Heart right ventricle (tissue), 16 donors: Measurements from ENCODE around the gene MVP. TPM values are rescaled to one million over a fixed set of nuclear protein-coding genes. Genes with fewer than 3 reads are reported as not detected.
A peak's percentile ranks its signal among the peaks of the same experiment; 100 is the strongest.

Source experiments
- ATAC-seq, 8 donors: fragments of 200-7000 bp; cut with Tn5 transposase; one replicate each; pipeline ENCODE4 v1.9.1; 2020; ENCODE audit warnings: mild to moderate bottlenecking in 8 of 8, moderate library complexity in 8 of 8, moderate number of reproducible peaks in 1 of 8
- DNase-seq, 2 donors: peaks; one replicate each; pipeline ENCODE4 v3.0.0-alpha.2; 2020
- H3K27ac ChIP-seq, 10 donors: fragments of 200-600 bp; sonication (generic) in 2 of 10; one replicate each; pipeline versions ENCODE4 v1.5.0 to v1.8.0; 2020 to 2022; ENCODE audit warnings: mild to moderate bottlenecking in 3 of 10
- H3K27me3 ChIP-seq, 7 donors: fragments of 200-600 bp; one replicate each; pipeline ENCODE4 v1.8.0; 2021 to 2022; ENCODE audit warnings: mild to moderate bottlenecking in 2 of 7
- H3K36me3 ChIP-seq, 9 donors: fragments of 200-600 bp; sonication (generic) in 1 of 9; one replicate each; pipeline versions ENCODE4 v1.5.0 to v1.8.0; 2020 to 2022; ENCODE audit warnings: mild to moderate bottlenecking in 2 of 9
- H3K4me1 ChIP-seq, 9 donors: fragments of 200-600 bp; sonication (generic) in 1 of 9; one replicate each; pipeline versions ENCODE4 v1.5.0 to v1.8.0; 2020 to 2022; ENCODE audit warnings: mild to moderate bottlenecking in 4 of 9
- H3K4me3 ChIP-seq, 10 donors: fragments of 200-600 bp; sonication (generic) in 2 of 10; one replicate each; pipeline versions ENCODE4 v1.5.0 to v1.8.0; 2020 to 2022; ENCODE audit warnings: mild to moderate bottlenecking in 7 of 10, moderate library complexity in 2 of 10
- H3K9me3 ChIP-seq, 11 donors: fragments of 200-600 bp in 10 of 11; sonication (generic) in 2 of 11; one replicate each; pipeline versions ENCODE4 v1.5.0 to v1.8.0; 2013 to 2022; ENCODE audit warnings: mild to moderate bottlenecking in 2 of 11, control low read depth in 1 of 11, moderate library complexity in 1 of 11
- WGBS, 2 donors: extraction: QIAGEN DNeasy Blood & Tissue Kit; methylation state at CpG; one replicate each; pipeline ENCODE4 v1.1.7; 2013; ENCODE audit warnings: inconsistent platforms in 1 of 2; 5-methylcytosine and 5-hydroxymethylcytosine counted together
- intact Hi-C, 10 donors: fragments of 100-400 bp; cut with DNase I; formaldehyde crosslinking; loops; one replicate each; pipeline versions ENCODE4 v1.11.1 to v1.14.2; 2022
- polyA plus RNA-seq, 2 donors: library from polyadenylated mRNA; stranded (reverse); fragments of 200-250 nt; gene quantifications; one replicate each; pipeline ENCODE4 v1.2.3, GENCODE V29; 2013
- total RNA-seq, 10 donors: library from RNA; stranded (reverse); fragmentation: NEBNext Ultra II Directional in 3 of 10; extraction: Animal tissue kit (Norgen Biotek cat#: 25700) in 3 of 10; gene quantifications; one replicate each; pipeline versions ENCODE4 v1.2.1 to v1.2.4, GENCODE V29; 2021 to 2023
- TF ChIP-seq, protein P1 (sequence below), 9 donors: fragments of 200-600 bp; sonication (generic) in 2 of 9; IDR thresholded peaks; one replicate each; pipeline versions ENCODE4 v1.5.0 to v1.8.0; 2021 to 2022; ENCODE audit warnings: antibody characterized with exemption in 9 of 9, mild to moderate bottlenecking in 5 of 9, moderate library complexity in 1 of 9
- donor health status: Arrhythmogenic right ventricular cardiomyopathy.
- donor health status: ischemic (EF 13 %, LVEDD 7.1; RV severe dilation, severe dysfunction).
- donor health status: healthy with polysubstance abuse.
- donor health status: DM: no; HTN: yes; CAD: no.
- donor health status: DM: no; HTN: no; CAD: no.
- donor health status: ischemic (EF 25% LVEDD 6.9; RV normal size, moderate dysfunction).
- donor health status: ischemic (EF 25% LVEDD 5.7; RV mildly dilated, moderate dysfunction).
- donor health status: healthy.
- donor health status: DM: yes; HTN: yes; CAD: no.
- donor health status: Ischemic cardiomyopathy.
- donor health status: ischemic (EF 35%, LVEDD 5.7; RV mildly dilated, moderate dysfunction).
- donor health status: nonischemic (EF 11% LVEDD 7.7; RV severe dilation, severe dysfunction).
- donor health status: DM: yes; HTN: yes; CAD: no.
- donor health status: PGD.
- donor health status: ischemic (EF 29% LVEDD 5.4; RV normal size, mild dysfunction).
- donor health status: nonischemic (EF 23%, LVEDD 6.1; RV moderate dilation, normal function).

MVP gene
- total and polyA plus RNA-seq, 12 donors, result 24.5 to 122 (median 42.7) TPM

DNA sequence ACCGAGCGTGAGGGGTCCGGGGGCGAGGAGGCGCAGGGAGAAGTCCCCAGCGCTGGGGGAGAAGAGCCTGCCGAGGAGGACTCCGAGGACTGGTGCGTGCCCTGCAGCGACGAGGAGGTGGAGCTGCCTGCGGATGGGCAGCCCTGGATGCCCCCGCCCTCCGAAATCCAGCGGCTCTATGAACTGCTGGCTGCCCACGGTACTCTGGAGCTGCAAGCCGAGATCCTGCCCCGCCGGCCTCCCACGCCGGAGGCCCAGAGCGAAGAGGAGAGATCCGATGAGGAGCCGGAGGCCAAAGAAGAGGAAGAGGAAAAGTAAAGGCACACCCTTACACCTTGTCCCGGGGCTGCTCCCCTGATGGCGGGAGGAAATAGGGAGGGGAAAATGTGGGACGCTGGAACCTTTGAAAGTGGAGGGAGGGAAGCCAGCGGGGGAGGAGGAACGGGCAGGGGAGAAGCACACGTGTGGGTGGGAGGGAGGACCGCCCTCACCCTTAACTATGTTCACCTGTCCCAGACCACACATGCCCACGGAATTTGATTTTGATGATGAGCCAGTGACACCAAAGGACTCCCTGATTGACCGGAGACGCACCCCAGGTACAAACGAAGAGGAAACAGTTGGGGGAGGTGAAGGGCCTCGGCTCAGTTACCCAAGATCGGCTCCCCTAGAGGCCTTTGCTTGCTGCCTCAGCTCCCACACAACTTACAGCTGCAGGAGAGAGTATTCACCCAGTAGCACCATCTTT lies 3.4 kb upstream of the MVP start:
- TF ChIP-seq, protein P1, sequence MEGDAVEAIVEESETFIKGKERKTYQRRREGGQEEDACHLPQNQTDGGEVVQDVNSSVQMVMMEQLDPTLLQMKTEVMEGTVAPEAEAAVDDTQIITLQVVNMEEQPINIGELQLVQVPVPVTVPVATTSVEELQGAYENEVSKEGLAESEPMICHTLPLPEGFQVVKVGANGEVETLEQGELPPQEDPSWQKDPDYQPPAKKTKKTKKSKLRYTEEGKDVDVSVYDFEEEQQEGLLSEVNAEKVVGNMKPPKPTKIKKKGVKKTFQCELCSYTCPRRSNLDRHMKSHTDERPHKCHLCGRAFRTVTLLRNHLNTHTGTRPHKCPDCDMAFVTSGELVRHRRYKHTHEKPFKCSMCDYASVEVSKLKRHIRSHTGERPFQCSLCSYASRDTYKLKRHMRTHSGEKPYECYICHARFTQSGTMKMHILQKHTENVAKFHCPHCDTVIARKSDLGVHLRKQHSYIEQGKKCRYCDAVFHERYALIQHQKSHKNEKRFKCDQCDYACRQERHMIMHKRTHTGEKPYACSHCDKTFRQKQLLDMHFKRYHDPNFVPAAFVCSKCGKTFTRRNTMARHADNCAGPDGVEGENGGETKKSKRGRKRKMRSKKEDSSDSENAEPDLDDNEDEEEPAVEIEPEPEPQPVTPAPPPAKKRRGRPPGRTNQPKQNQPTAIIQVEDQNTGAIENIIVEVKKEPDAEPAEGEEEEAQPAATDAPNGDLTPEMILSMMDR (IDR thresholded peaks at IDR 0.05), result peak in 1 of 9 donors; percentile 7
- Histone ChIP-seq H3K4me3 (peak overlapping the region; percentile 57 to 80 (median 71)), H3K27me3 (peaks cover 0 to 11% (median 0%) of the 10 kb centered on the region in 7 donors), H3K36me3 (peaks cover 0 to 25% (median 0%) of the 10 kb centered on the region in 9 donors), H3K27ac (peak overlapping the region; percentile 77 to 96 (median 90)), H3K9me3 (no peaks in the 10 kb centered on the region), H3K4me1 (peaks cover 12 to 78% (median 65%) of the 10 kb centered on the region in 9 donors)
- DNase-seq (peak; percentile 58 to 69), ATAC-seq (peak; percentile 9 to 57 (median 46))
- intact Hi-C loops, result loop anchor here in 6 of 10 donors (1.0 to 10.0 kb wide), 7 partner anchors 27 to 838 kb away; partner anchors contain the start of genes CDIPT (in 5 of the 6), FBRS (in 1 of the 6), HIRIP3 (in 1 of the 6) and INO80E (in 1 of the 6)
- WGBS, 2 donors, result 3 to 4% methylated on average over 35 to 37 of the region's 37 CpGs

DNA sequence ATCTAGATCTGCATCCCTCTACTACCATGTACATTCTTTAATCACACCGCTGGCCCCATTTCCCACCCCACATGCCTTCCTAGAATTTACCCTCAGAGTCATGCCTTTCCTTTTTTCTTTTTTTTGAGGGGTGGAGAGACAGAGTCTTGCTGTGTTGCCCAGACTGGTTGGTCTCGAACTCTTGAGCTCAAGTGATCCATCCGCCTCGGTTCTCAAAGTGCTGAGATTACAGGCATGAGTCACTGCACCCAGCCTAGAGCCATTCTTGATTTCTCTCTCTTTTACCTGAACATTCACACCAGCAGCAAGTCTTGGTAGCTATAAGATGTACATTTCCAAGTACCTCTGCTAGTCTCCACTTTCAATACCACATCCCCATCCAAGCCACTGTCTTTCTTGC lies 2.2 kb upstream of the MVP start:
- Histone ChIP-seq H3K4me1 (peaks cover 18 to 80% (median 67%) of the 10 kb centered on the region in 9 donors), H3K4me3 (no peak overlapping the region), H3K9me3 (no peaks in the 10 kb centered on the region), H3K27me3 (no peaks in the 10 kb centered on the region), H3K27ac (peak overlapping the region in 2 of 10 donors; percentile 2 to 96), H3K36me3 (peaks cover 0 to 30% (median 0%) of the 10 kb centered on the region in 9 donors)
- DNase-seq (no peak), ATAC-seq (no peak)
- TF ChIP-seq, protein P1 (IDR thresholded peaks at IDR 0.05), result no peak
- intact Hi-C loops, result loop anchor here in 6 of 10 donors (5.0 to 10.0 kb wide), 5 partner anchors 44 to 837 kb away; partner anchors contain the start of genes CDIPT (in 4 of the 6), FBRS (in 1 of the 6), HIRIP3 (in 1 of the 6) and INO80E (in 1 of the 6)
- WGBS, 2 donors, result 91% methylated on average over 4 of the region's 4 CpGs

DNA sequence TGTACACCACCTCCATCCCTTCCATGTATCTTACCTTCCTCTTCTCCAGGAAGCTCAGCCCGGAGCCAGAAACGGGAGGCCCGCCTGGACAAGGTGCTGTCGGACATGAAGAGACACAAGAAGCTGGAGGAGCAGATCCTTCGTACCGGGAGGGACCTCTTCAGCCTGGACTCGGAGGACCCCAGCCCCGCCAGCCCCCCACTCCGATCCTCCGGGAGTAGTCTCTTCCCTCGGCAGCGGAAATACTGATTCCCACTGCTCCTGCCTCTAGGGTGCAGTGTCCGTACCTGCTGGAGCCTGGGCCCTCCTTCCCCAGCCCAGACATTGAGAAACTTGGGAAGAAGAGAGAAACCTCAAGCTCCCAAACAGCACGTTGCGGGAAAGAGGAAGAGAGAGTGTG lies 756 bp upstream of the MVP start:
- ATAC-seq, result no peak
- Histone ChIP-seq H3K27me3 (no peaks in the 10 kb centered on the region), H3K36me3 (peaks cover 0 to 35% (median 0%) of the 10 kb centered on the region in 9 donors), H3K27ac (peak overlapping the region in 5 of 10 donors; percentile 75 to 94 (median 88)), H3K9me3 (no peaks in the 10 kb centered on the region), H3K4me3 (peak overlapping the region in 3 of 10 donors; percentile 67 to 81 (median 76)), H3K4me1 (peaks cover 18 to 83% (median 74%) of the 10 kb centered on the region in 9 donors)
- TF ChIP-seq, protein P1 (IDR thresholded peaks at IDR 0.05), result no peak
- WGBS, 2 donors, result 83 to 85% methylated on average over 15 of the region's 15 CpGs
- intact Hi-C loops, result loop anchor here in 6 of 10 donors (5.0 to 10.0 kb wide), 5 partner anchors 43 to 835 kb away; partner anchors contain the start of genes CDIPT (in 4 of the 6), FBRS (in 1 of the 6), HIRIP3 (in 1 of the 6) and INO80E (in 1 of the 6)
- DNase-seq, result no peak
